ENCODE results near the gene KCTD13. TPM values are rescaled to one million over a fixed set of nuclear protein-coding genes. Genes with fewer than 3 reads are reported as not detected.
"Not testable (repeated sequence)": the region's sequence is repeated elsewhere in the genome, so short reads cannot be mapped to it uniquely, and the experiment has no call there.

Gene KCTD13
- total RNA-seq, 4 donors from 2014 or later = 7.1 to 44.5 (median 20.0) TPM

DNA sequence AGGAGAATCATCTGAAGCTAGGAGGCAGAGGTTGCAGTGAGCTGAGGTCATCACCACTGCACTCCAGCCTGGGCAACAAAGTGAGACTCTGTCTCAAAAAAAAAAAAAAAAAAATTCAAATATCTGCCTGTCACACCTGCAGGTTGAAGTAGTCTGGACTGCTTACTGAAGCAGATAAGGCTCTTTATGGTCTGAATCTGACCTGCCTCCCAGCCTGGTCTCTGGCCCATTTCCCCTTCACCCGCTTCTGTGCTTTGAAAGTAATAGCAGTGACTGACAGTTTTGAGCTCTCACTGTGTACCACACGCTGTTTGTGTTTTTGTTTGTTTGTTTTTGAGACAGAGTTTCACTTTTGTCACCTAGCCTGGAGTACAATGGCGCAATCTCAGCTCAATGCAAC, 32.5 kb downstream of the KCTD13 start:
- TF ChIP-seq CTCF (IDR thresholded peaks at IDR 0.05) = no peak
- no peak for DNase-seq (ENCODE audit: low spot score)
- no peak for ATAC-seq (ENCODE audit: low FRiP score)

DNA sequence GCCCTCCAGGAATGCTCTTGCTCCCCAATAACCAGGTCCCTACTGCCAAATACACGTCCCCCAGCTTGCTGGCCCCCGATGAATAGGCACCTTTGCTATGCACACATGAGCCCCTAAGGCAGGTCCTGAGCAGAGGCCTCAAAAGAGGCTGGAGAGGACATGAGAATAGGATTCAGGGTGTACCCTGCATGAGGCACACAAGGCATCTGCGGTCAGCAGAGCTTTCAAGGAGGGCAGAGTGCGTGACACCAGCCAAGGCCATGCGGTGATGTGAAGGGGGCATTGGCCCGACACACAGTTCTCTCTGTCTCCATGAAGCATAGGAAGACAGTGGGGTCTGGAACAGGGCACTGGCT, 33.6 kb downstream of the KCTD13 start:
- TF ChIP-seq CTCF (IDR thresholded peaks at IDR 0.05) = no peak
- ATAC-seq (ENCODE audit: low FRiP score) = no peak
- no peak for DNase-seq (ENCODE audit: low spot score)

GRCh38 chr16:29891525-29892457, 34.2 kb downstream of the KCTD13 start:
- no peak for TF ChIP-seq CTCF (IDR thresholded peaks at IDR 0.05)
- DNase-seq (ENCODE audit: low spot score) = no peak
- ATAC-seq (ENCODE audit: low FRiP score) = no peak

GRCh38 chr16:29889372-29889771, 36.7 kb downstream of the KCTD13 start:
- not testable (repeated sequence) for ATAC-seq (ENCODE audit: low FRiP score); DNase-seq (ENCODE audit: low spot score)

GRCh38 chr16:29883987-29884386, 42.0 kb downstream of the KCTD13 start:
- TF ChIP-seq CTCF (IDR thresholded peaks at IDR 0.05) = no peak
- DNase-seq (ENCODE audit: low spot score) = no peak
- no peak for ATAC-seq (ENCODE audit: low FRiP score)

DNA sequence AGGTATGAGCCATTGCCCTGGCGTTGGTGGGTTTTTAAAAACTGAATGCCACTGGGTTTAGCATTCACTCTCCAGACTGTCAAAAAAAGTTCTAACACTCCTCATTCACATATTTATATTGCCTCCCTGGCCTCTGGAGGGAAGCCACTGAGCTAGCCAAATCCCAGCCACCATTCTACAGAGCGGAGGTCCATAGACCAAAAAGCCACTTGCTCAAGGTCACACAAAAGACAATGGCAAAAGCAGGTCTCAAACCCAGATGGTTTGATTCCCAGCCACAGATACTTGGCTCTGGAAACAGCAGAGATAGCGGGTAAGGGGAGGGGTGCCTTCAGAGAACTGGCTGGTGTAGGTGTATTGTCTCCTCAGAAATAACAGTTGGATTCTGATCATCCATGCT, 45.0 kb downstream of the KCTD13 start:
- no peak for ATAC-seq (ENCODE audit: low FRiP score)

DNA sequence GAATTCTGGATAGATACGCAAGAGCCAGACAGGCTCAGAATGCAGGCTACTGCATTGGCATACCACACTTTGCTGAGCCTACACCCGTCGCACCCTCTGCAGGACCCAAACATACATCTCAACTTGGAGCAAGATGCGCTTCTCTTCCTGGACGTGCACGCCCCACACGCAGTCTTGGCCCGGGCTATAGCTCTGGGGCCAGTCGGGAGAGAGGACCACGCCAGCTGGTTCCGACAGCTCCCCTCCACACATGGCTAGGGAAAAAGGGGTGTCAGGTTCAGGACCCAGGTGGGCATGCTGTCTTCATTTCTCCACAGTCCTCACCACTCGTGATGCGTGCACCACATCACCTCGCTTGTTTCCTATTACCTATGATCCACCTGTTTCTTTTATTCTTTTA, 47.9 kb downstream of the KCTD13 start:
- no peak for TF ChIP-seq CTCF (IDR thresholded peaks at IDR 0.05)
- no peak for ATAC-seq (ENCODE audit: low FRiP score)
- no peak for DNase-seq (ENCODE audit: low spot score)

More for the DNA sequence above, 45.0 kb downstream of the KCTD13 start:
- no peak for TF ChIP-seq CTCF (IDR thresholded peaks at IDR 0.05)
- DNase-seq (ENCODE audit: low spot score) = no peak
